NOMO-1 treated with dmso at 0.1 percent for 144 hours (cell line): ENCODE measurements around the gene TOB2.
A peak's percentile ranks its signal among the peaks of the same experiment; 100 is the strongest.
"Not testable (repeated sequence)": the region's sequence is repeated elsewhere in the genome, so short reads cannot be mapped to it uniquely, and the experiment has no call there.

ENCODE experiments used
- DNase-seq: peaks from one replicate; lab custom pipeline; 2025; ENCODE audit not compliant: unreplicated experiment; lab: John Stamatoyannopoulos, UW

TOB2 gene

DNA sequence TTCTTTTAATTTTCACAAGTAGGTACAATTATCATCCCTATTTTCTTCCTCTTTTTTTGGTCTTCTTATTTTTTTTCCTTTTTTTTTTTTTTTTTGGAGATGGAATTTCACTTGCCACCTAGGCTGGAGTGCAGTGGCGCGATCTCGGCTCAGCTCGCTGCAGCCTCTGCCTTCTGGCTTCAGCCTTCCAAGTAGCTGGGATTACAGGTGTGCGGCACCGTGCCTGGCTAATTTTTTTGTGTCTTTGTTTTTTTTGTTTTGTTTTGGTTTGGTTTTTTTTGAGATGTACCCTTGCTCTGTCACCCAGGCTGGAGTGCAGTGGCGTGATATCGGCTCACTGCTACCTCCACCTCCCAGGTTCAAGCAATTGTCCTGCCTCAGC is 16.7 kb downstream of the TOB2 start:
- no peak for DNase-seq

DNA sequence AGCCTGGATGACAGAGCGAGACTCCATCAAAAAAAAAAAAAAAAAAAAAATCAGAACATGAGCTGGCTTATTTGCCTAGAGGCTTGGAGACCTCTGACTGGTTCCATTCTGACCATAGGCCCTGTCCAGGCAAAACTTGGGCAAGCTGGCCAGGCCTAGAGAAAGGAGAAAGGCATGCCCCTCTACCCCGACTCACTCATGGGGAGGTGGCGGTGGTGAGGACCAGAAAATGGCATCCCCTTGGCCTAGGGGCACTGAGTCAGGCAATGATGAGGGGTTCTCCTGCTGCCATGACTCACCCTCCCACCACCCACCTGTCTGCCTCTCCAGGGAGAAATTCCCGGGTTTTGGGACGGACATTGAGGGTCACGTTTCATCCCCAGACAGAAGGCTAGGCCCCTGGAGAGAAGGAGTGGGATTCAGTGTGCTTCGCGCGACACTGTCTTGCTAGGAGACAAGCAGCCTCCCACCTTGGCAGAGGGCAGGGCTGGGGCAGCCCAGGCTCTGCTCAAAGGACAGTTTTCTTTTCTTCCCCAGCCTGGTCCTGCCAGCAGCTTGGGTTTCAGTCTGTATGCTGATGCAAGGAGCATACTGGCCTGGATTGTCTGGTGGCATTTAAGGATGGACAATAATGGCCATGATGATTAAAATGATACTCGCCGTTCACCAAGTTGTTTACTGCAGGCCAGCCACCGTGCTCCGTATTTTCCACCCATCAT is 17.2 kb downstream of the TOB2 start:
- DNase-seq = no peak

DNA sequence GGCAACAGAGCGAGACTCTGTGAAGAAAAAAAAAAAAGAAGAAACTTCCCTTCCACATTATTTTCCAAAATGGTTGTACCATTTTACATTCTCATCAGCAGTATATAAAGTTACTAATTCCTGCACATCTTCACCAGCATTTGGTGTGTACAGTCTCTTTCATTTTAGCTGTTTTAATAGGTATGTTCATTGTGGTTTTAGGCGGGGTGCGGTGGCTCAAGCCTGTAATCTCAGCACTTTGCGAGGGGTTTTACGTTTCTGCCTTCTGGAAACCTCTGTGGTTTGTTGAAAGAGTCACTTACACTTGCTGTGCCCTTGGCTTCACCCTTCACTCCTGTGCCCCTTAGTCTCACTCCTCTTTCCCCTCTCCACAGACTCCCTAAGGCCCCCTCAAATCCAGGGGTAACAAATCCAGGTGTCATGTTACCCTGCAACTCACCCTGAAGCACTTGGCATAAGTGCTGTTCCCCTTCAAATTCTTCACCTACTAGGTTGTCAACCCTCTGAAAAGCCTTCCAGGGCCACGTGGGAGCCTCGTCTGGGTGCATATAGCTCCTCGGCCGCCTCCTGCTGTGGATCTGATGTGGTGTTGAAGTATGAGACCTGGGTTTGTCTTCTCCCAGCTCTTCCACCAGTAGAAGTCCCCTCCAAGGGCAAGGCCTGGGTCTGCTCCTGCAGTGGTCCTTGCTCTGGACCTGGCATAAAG is 20.8 kb downstream of the TOB2 start:
- DNase-seq = no peak

GRCh38 chr22:41418717-41419116 is 27.9 kb downstream of the TOB2 start:
- DNase-seq = no peak

DNA sequence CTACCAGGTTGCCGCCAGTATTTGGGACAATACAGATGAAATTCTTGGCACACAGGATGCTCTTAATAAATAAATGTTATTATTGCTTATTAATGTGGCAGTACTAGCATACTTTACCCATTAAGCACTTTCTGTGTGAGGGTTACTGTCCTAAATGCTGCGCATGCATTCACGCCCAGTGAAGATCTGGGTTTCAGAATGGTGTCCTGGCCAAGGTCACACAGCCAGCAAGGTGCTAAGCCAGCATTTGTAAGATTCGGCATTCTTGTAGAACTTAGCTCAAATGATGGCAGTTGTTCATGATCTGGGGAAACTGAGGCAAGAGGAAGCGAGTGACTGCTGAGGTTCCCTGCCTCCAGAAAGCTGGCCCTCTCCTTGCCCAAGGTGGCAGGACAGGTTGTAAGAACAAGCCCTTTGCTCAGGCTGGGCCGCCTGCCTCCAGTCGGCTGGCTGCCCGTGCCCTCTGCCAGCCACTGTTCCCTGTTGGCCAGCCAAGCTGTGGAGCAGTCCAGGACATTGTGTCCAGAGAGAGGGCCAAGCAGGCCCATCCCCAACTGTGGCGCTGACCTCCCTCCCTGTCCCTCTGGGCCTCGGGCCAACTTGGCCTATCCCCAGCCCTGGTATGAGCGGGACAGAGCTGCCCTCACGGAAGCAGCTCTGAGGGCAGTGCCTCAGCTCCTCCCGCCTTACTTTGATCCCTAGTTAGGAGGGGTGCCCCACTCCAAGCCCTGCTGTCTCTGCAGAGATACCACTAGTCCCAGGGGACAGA is 28.8 kb downstream of the TOB2 start:
- no peak for DNase-seq

DNA sequence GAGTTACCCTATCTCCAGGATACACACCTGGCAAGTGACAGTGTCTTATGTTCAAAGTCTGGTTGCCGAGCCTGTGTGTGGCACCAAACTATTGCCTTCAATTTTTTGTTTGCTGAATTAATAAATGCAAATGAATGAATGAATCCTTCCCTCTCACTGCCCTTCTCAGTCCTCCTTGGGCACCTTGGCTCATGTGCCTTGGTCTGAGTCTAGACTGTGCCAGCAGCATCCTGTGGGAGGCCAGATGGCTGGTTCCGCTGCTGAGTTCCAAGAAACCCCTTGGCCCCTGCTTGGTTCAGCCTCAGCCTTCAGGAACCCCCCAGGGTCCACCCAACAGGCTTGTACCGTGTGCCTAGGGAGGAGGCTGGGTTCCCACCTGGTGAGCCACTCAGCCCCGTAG is 31.0 kb downstream of the TOB2 start:
- no peak for DNase-seq

GRCh38 chr22:41411021-41411851 is 35.4 kb downstream of the TOB2 start:
- DNase-seq = no peak

GRCh38 chr22:41410311-41410751 is 36.3 kb downstream of the TOB2 start:
- DNase-seq = no peak

GRCh38 chr22:41408665-41409064 is 37.9 kb downstream of the TOB2 start:
- no peak for DNase-seq

GRCh38 chr22:41407433-41407832 is 39.2 kb downstream of the TOB2 start:
- DNase-seq = no peak

DNA sequence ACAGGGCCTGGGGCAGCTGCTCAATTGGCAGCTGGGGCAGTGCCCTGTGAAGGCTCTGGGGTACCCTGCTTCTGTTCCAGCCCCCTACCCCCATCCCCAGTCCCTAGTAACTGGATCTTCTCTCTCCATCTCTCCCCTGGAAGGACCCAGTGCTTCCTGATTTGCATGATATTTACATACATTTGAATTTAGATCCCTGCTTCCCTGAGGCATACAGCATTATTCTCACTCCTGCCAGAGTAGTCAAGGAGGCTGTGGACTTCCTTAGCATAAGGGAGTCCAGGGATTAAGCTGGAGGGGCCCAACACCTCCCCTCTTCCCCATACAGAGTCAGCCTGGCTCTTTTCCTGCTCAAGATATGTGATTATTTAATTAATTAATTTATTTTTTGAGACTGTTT is 40.2 kb downstream of the TOB2 start:
- DNase-seq = no peak

DNA sequence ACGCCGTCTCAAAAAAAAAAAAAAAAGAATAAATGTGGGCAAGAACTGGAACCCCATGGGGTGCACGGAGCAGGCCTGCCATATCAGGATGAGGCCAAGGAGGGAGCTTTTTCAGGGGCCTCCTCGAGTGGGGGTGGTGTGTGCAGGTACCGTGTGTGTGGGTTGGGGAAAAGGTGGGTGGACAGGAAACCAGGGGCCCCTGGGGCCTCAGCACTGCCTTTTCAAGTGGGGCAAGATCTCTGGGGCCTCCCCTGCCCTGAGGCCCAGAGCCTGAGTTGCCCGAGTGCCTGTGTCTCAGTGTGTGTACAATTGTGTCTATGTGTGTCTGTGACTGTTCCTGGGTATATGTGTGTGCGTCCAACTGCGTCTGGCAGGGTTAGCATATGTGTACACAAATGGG is 41.0 kb downstream of the TOB2 start:
- no peak for DNase-seq

- peak; percentile 77 for DNase-seq
Measured at GRCh38 chr22:41403532-41404318, 42.9 kb downstream of the TOB2 start.

- not testable (repeated sequence) for DNase-seq
Measured at GRCh38 chr22:41402851-41403250, 43.8 kb downstream of the TOB2 start.

GRCh38 chr22:41401781-41402648 is 44.6 kb downstream of the TOB2 start:
- no peak for DNase-seq

GRCh38 chr22:41398921-41399320 is 47.7 kb downstream of the TOB2 start:
- DNase-seq = no peak

GRCh38 chr22:41397143-41397811 is 49.3 kb downstream of the TOB2 start:
- no peak for DNase-seq

DNA sequence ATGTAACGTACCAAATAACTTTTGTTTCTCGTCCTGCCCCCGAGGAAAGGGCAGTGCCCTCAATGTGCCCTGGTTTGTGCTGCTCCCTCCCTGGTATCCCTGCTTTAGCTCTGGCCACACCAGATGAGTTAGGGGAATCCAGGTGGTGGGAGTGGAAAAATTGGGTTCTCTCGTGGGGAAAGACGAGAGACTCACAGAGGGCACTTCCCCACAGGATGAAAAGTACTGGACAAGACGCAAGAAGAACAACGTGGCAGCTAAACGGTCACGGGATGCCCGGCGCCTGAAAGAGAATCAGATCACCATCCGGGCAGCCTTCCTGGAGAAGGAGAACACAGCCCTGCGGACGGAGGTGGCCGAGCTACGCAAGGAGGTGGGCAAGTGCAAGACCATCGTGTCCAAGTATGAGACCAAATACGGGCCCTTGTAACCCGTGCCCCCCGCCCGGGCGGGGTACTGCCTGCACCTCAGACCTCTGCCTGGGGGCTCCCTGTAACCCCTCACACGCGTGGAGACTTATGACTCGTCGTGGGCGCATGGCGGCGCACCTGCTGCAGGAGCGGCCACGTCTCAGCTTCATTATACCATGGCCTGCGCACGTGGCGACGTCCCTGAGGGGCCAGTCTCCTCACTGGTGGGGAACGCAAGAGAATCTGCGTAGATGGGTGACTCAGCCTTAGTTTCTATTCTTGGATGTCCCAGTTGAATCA is 50.9 kb downstream of the TOB2 start:
- no peak for DNase-seq
